ENCODE data around the gene AFF3.

Gene AFF3

GRCh38 chr2:99636144-99637034 is 506.0 kb downstream of the AFF3 start:
- no peak for DNase-seq (ENCODE audit: low read depth in 2 of 2)

- no peak for DNase-seq (ENCODE audit: low read depth in 2 of 2)
Measured at GRCh38 chr2:99635710-99636109, 506.7 kb downstream of the AFF3 start.

DNA sequence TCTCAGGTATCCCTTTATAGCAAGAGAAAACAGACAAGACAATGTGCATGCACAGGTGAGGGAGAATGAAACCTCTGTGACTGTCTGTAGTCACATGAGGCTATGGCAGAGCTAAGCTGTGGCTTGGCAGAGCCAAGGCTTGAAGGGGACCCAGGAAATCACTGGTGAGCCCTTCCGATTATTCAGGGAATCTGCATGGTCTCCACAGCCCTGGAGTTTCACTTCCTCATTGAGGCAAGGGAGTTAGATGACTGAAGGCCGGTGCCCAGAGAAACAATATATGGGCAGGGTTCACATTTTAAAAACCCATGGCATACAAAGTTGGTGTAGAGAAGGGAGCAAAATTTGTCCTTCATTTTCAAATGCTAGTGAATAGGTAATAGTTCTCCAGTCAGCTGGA is 508.2 kb downstream of the AFF3 start:
- DNase-seq (ENCODE audit: low read depth in 2 of 2): no peak

- DNase-seq (ENCODE audit: low read depth in 2 of 2): no peak
Measured at GRCh38 chr2:99631700-99632099, 510.7 kb downstream of the AFF3 start.

- DNase-seq (ENCODE audit: low read depth in 2 of 2): no peak
Measured at GRCh38 chr2:99629320-99629719, 513.1 kb downstream of the AFF3 start.

DNA sequence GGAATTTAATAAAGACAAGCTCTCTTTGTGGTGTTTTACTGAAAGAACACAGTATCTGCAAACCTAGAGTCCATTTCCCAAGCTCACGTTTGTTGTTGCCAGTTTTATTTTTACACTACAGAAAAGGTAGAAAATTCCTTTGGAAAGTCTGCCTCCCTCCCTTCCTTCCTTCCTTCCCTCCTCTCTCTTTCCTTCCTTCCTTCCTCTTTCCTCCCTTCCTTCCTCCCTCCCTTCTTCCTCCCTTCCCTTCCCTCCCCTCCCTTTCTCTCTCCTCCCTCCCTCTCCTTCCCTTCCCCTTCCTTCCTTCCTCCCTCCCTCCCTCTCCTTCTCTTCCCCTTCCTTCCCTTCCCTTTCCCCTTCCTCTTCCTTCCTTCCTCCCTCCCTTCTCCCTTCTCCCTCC is 516.2 kb downstream of the AFF3 start:
- DNase-seq (ENCODE audit: low read depth in 2 of 2): no peak

DNA sequence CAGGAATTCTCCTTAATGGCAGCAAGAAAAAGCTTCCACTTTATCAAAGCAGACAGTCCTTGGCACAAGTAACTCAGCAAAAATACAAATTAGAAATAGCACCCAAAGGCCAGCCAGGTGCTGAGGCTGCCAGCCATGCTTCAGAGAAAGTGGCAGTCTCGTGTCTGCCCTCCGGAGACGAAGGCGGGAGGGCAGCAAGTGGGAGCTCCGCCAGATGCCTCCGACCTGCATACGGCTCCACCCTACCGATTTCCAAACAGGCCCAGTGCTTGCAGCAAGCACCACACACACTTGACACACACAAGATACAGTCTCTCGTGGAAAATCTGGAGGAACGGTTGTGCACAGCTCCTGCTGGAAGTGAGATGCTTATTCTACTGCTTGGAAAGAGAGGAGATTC is 517.7 kb downstream of the AFF3 start:
- no peak for DNase-seq (ENCODE audit: low read depth in 2 of 2)

DNA sequence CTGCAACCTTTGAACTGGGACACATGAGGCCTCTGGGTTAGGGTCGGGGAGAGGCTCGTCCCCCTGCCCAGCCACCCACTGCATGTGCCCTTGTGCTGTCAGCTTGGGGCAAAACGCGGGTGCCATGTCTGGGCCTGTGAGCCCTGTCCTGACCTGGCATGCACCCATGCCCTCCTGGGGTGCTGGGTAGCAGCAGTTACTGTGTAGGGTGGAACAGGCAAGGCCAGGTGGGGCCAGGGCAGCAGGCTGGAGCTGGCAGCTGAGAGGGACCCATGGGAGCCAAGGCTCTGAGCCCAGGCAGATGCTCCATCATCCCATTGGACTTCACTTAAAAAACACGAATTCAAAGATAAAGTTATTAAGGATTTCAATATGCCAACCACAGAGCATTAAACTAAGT is 518.8 kb downstream of the AFF3 start:
- no peak for DNase-seq (ENCODE audit: low read depth in 2 of 2)

- DNase-seq (ENCODE audit: low read depth in 2 of 2): no peak
Measured at GRCh38 chr2:99623035-99623434, 519.4 kb downstream of the AFF3 start.

DNA sequence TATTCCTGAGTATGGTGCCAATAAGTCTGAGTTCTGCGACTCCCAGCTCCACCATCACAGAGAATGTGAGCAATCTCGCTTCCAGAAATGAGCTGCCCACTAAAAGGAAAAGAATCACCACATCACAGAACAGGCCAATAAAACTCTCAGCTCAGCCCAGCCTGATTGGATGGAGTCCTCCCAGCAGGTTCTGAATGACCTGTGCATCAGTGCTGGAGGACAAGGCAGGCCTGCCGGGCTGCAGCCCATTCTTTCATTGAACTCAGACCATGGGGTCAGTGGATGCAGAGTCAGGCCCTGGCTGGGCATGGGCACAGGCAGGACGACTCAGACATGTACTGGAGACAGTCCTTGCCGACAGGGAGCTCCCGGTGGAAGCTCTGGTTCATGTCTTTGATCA is 519.9 kb downstream of the AFF3 start:
- DNase-seq (ENCODE audit: low read depth in 2 of 2): no peak

GRCh38 chr2:99621774-99622173 is 520.6 kb downstream of the AFF3 start:
- DNase-seq (ENCODE audit: low read depth in 2 of 2): no peak

DNA sequence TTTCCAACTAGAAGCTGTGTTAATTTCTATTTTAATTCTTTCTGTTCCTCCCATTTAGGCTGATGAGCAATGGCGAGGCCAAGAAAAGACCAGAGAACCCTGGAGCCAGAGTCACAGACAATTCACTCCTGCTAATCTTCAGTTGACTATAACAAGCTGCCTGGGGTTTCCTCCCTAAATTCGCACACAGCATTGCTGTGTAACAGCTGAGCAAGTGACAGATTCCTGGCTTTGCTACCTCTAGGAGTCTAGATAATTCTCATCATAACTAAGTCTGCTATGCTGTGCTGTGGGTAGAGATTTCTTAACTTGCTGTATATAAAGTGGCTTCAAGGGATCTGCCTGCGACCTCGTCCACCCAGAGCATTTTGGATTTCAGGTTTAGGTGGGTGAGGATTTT is 521.3 kb downstream of the AFF3 start:
- DNase-seq (ENCODE audit: low read depth in 2 of 2): no peak

GRCh38 chr2:99619151-99619550 is 523.2 kb downstream of the AFF3 start:
- no peak for DNase-seq (ENCODE audit: low read depth in 2 of 2)

DNA sequence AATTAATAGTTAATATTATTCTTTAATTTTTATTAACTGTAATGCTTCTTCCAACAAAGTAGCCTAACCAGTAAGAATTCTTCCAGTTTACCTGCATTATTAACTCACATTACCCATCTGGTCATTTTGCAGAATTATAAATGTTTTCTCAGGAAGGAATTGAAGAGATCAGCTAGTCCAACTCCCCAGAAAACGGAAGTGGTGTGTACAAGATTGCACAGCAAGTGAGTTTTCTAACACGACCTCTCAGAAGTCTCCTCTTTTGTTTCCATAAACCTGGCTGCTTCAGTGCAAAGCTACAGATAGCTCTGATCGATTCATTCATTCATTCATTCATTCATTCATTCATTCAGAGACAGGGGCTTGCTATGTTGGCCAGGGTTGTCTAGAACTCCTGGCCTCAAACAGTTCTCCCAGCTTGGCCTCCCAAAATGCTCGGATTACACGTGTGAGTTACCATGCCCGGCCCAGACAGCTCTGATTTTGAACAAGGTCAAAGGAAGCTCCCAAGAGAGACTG is 523.8 kb downstream of the AFF3 start:
- no peak for DNase-seq (ENCODE audit: low read depth in 2 of 2)

DNA sequence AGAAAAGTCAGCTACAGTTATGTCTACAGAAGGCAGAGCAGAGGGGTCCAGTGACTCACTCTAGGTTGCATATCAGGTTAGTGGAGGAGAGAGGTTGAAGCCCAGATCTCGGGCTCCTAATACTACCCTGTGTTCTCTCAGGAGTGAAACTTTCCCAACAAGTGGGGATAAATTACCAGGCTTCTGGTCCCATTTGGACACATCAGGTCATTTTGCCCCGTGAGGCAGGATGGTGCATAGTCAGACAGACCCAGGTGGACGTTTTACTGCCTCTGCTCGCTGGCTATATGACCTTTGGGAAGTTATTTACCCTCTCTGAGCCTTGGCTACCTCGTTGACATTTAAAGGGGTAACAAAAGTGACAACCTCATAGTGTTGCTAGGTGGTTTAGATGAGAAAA is 524.6 kb downstream of the AFF3 start:
- DNase-seq (ENCODE audit: low read depth in 2 of 2): no peak

- DNase-seq (ENCODE audit: low read depth in 2 of 2): peak in 1 of 2 donors; percentile 1
Measured at GRCh38 chr2:99615247-99615771, 527.1 kb downstream of the AFF3 start.

DNA sequence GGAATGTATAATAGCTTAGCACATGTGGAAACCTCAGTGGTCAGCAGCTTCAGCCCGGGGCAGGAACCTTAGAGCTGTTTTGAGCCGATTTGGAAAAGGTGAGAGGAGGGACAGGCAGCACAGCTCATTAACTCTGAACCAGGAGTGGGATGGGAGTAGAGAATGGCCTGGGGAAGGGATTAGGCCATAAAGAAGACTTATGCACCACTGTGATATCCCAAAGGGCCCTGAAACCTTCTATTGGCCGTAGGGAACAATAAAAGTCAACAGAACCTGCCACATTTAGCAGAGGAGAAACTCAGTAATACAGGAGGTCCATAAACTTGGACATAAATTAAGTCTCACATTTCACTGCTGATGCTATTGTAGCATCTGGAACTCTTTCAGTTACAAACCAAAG is 528.4 kb downstream of the AFF3 start:
- no peak for DNase-seq (ENCODE audit: low read depth in 2 of 2)

GRCh38 chr2:99611786-99612185 is 530.6 kb downstream of the AFF3 start:
- DNase-seq (ENCODE audit: low read depth in 2 of 2): no peak

DNA sequence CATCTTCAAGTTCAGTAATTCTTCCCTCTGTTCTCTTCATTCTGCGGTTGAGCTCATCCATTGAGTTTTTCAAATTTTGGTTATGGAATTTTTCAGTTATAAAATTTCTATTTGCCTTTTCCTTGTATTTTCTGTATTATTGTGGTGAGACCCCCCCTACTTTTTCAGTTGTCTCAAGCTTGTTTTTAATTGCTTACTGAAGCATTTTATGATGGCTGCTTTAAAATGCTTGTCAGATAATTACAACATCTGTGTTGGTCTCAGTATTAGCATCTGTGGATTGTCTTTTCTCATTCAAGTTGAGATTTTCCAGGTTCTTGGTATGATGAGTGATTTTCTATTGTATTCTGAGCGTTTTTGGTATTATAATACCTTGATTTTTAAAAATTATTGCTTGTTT is 531.4 kb downstream of the AFF3 start:
- DNase-seq (ENCODE audit: low read depth in 2 of 2): no peak

GRCh38 chr2:99609851-99610381 is 532.5 kb downstream of the AFF3 start:
- DNase-seq (ENCODE audit: low read depth in 2 of 2): no peak

- no peak for DNase-seq (ENCODE audit: low read depth in 2 of 2)
Measured at GRCh38 chr2:99608861-99609260, 533.5 kb downstream of the AFF3 start.

DNA sequence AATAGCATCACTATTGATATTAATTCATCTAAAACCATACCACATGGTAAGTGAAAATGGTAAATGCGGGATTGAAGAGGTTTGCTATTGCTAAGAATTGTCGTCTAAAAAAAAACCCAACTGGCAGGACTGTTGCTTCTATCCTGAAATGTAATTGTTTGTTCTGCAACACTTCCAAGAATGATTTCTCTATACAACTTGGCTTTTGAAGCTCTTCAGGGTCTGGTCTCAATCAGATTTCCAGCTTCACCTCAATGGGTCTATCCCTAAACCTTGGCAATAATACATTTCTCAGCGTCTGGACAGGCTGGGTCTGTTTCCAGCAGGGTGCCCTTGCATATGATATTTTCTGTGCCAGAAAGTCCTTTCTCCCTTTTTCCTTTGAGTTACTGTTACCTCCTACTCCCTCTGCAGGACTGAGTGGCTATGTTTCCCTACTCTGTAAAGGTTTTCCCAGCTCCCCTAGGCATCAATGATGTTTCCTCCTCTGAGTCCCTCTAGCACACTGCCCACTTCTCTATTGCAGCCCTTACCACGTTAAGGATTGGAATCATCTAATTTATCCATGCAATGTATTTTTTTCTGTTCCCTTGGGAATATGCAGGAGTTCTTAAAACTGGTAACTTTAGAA is 534.4 kb downstream of the AFF3 start:
- DNase-seq (ENCODE audit: low read depth in 2 of 2): no peak

DNA sequence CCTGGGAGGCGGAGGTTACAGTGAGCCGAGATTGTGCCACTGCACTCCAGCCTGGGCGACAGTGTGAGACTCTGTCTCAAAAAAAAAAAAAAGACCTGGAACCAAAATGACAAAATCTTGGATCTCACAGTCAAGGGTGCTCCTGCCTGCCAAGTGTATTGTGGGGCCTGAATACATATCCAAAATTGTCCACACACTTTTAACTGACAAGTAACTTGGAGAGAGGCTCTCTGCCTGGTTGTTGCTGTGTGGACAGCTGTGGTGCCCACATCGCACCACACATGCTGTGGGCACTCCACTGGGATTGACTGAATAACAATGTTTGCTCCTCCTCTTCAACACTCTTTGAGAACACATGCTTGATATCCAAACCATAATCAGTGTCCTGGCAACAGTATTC is 534.9 kb downstream of the AFF3 start:
- DNase-seq (ENCODE audit: low read depth in 2 of 2): no peak

Measured in stimulated activated CD4-positive, alpha-beta T cell treated with anti-CD3 and anti-CD28 coated beads, Interleukin-1b, Interleukin-23, amount 100 ng/mL, for 4 hours (primary cell).